Epithelial cell of esophagus (primary cell): ENCODE results near the gene APOBEC3A.
"Not testable (repeated sequence)": the region's sequence is repeated elsewhere in the genome, so short reads cannot be mapped to it uniquely, and the experiment has no call there.

ENCODE experiments used
- DNase-seq: peaks from one replicate; pipeline ENCODE4 v3.0.0; 2010; ENCODE audit warnings: low read depth
- H3K4me3 ChIP-seq: 2 replicates; pipeline ENCODE4 v1.5.1; 2011; ENCODE audit warnings: mild to moderate bottlenecking, low read length, control low read depth
- CTCF ChIP-seq: IDR thresholded peaks from 2 replicates; pipeline ENCODE4 v1.5.1; 2011; ENCODE audit warnings: low read depth, mild to moderate bottlenecking, low read length, control low read depth, inconsistent platforms; ENCODE audit not compliant: insufficient read depth; ENCODE audit errors: missing control alignments

APOBEC3A gene

GRCh38 chr22:38941488-38941987 lies 15.9 kb upstream of the APOBEC3A start:
- no peak for DNase-seq
- no peak overlapping the region for H3K4me3 ChIP-seq
- no peak for TF ChIP-seq CTCF

GRCh38 chr22:38942702-38943101 lies 14.7 kb upstream of the APOBEC3A start:
- no peak overlapping the region for H3K4me3 ChIP-seq
- no peak for DNase-seq
- no peak for TF ChIP-seq CTCF

- DNase-seq, result no peak
- H3K4me3 ChIP-seq, result no peak overlapping the region
- TF ChIP-seq CTCF, result no peak
Observed at GRCh38 chr22:38943201-38943600, 14.2 kb upstream of the APOBEC3A start.

GRCh38 chr22:38943882-38944281 lies 13.5 kb upstream of the APOBEC3A start:
- TF ChIP-seq CTCF, result no peak
- H3K4me3 ChIP-seq, result no peak overlapping the region
- no peak for DNase-seq

- no peak for TF ChIP-seq CTCF
- H3K4me3 ChIP-seq, result no peak overlapping the region
- DNase-seq, result no peak
Observed at GRCh38 chr22:38944653-38945052, 12.8 kb upstream of the APOBEC3A start.

- DNase-seq, result peak; percentile 29
- not testable (repeated sequence) for H3K4me3 ChIP-seq
Observed at GRCh38 chr22:38945706-38946338, 11.6 kb upstream of the APOBEC3A start.

- no peak for TF ChIP-seq CTCF
- no peak for DNase-seq
- no peak overlapping the region for H3K4me3 ChIP-seq
Observed at GRCh38 chr22:38946771-38947170, 10.6 kb upstream of the APOBEC3A start.
